GM18873 (cell line): ENCODE measurements around the gene IL20RA.
"Not testable (repeated sequence)": the region's sequence is repeated elsewhere in the genome, so short reads cannot be mapped to it uniquely, and the experiment has no call there.

Source experiments
- ATAC-seq: cut with Tn5 transposase; IDR thresholded peaks from one replicate; pipeline ENCODE4 v1.9.1; 2021; ENCODE audit warnings: mild to moderate bottlenecking, moderate library complexity, moderate number of reproducible peaks; ENCODE audit not compliant: unreplicated experiment, low FRiP score

The IL20RA gene

GRCh38 chr6:136979206-136979605 lies 65.6 kb downstream of the IL20RA start:
- no peak for ATAC-seq

- ATAC-seq: no peak
Observed at GRCh38 chr6:136977075-136977474, 67.7 kb downstream of the IL20RA start.

- ATAC-seq: no peak
Observed at GRCh38 chr6:136975089-136975715, 69.6 kb downstream of the IL20RA start.

GRCh38 chr6:136973781-136974180 lies 71.0 kb downstream of the IL20RA start:
- not testable (repeated sequence) for ATAC-seq

GRCh38 chr6:136971609-136972008 lies 73.2 kb downstream of the IL20RA start:
- no peak for ATAC-seq

GRCh38 chr6:136969930-136970329 lies 74.8 kb downstream of the IL20RA start:
- no peak for ATAC-seq

- ATAC-seq: no peak
Observed at GRCh38 chr6:136969433-136969832, 75.3 kb downstream of the IL20RA start.

GRCh38 chr6:136968837-136969236 lies 75.9 kb downstream of the IL20RA start:
- no peak for ATAC-seq

GRCh38 chr6:136967876-136968752 lies 76.7 kb downstream of the IL20RA start:
- ATAC-seq: peak; percentile 81

GRCh38 chr6:136964398-136964797 lies 80.4 kb downstream of the IL20RA start:
- ATAC-seq: no peak

GRCh38 chr6:136963259-136963658 lies 81.5 kb downstream of the IL20RA start:
- ATAC-seq: no peak

GRCh38 chr6:136962661-136963060 lies 82.1 kb downstream of the IL20RA start:
- ATAC-seq: no peak

- no peak for ATAC-seq
Observed at GRCh38 chr6:136961848-136962247, 82.9 kb downstream of the IL20RA start.

GRCh38 chr6:136960781-136961180 lies 84.0 kb downstream of the IL20RA start:
- no peak for ATAC-seq

GRCh38 chr6:136959935-136960334 lies 84.8 kb downstream of the IL20RA start:
- not testable (repeated sequence) for ATAC-seq

- no peak for ATAC-seq
Observed at GRCh38 chr6:136959471-136959891, 85.3 kb downstream of the IL20RA start.

GRCh38 chr6:136958168-136958567 lies 86.6 kb downstream of the IL20RA start:
- no peak for ATAC-seq

GRCh38 chr6:136956590-136957544 lies 87.9 kb downstream of the IL20RA start:
- ATAC-seq: no peak

GRCh38 chr6:136955123-136955522 lies 89.6 kb downstream of the IL20RA start:
- ATAC-seq: no peak

- no peak for ATAC-seq
Observed at GRCh38 chr6:136952714-136953260, 92.0 kb downstream of the IL20RA start.
